GM23338 (cell line): ENCODE results near the gene FMOD. TPM values are rescaled to one million over a fixed set of nuclear protein-coding genes. Genes with fewer than 3 reads are reported as not detected.

Experiments
- ATAC-seq: fragments of 200-7000 bp; cut with Tn5 transposase; 3 replicates; pipeline ENCODE4 v1.9.1; 2020
- DNase-seq: peaks from one replicate; pipeline ENCODE4 v3.0.0-alpha.2; 2015; ENCODE audit warnings: low spot score
- H2AFZ ChIP-seq: fragments of 200-600 bp; sonication (generic); 2 replicates; pipeline ENCODE4 v1.8.0; 2016; ENCODE audit warnings: antibody characterized with exemption, mild to moderate bottlenecking, moderate library complexity
- H3F3A ChIP-seq: fragments of 200-600 bp; sonication (generic); replicated peaks from 2 replicates; pipeline ENCODE4 v1.8.0; 2017; ENCODE audit warnings: antibody characterized with exemption, mixed run types, low read depth
- H3K27ac ChIP-seq: fragments of 200-600 bp; sonication (generic); 2 replicates; pipeline ENCODE4 v1.6.1; 2016; ENCODE audit warnings: low read depth
- H3K27me3 ChIP-seq: fragments of 200-600 bp; sonication (generic); 2 replicates; pipeline ENCODE4 v1.8.0; 2016; ENCODE audit warnings: mild to moderate bottlenecking, mixed run types, moderate library complexity; ENCODE audit not compliant: insufficient read depth
- H3K36me3 ChIP-seq: fragments of 200-600 bp; sonication (generic); 2 replicates; pipeline ENCODE4 v1.8.0; 2016; ENCODE audit warnings: mild to moderate bottlenecking; ENCODE audit not compliant: insufficient read depth
- H3K4me1 ChIP-seq: fragments of 200-600 bp; sonication (generic); 2 replicates; pipeline ENCODE4 v1.8.0; 2016; ENCODE audit warnings: mild to moderate bottlenecking, moderate library complexity; ENCODE audit not compliant: insufficient read depth
- H3K4me2 ChIP-seq: fragments of 200-600 bp; sonication (generic); 2 replicates; pipeline ENCODE4 v1.7.1; 2017; ENCODE audit warnings: mixed run types
- H3K4me3 ChIP-seq: fragments of 200-600 bp; sonication (generic); 2 replicates; pipeline ENCODE4 v1.6.1; 2016; ENCODE audit warnings: mixed run types
- H3K79me2 ChIP-seq: fragments of 200-600 bp; sonication (generic); replicated peaks from 2 replicates; pipeline ENCODE4 v1.8.0; 2017; ENCODE audit warnings: mild to moderate bottlenecking; ENCODE audit not compliant: insufficient read depth
- H3K9me2 ChIP-seq: fragments of 200-600 bp; sonication (generic); 2 replicates; pipeline ENCODE4 v1.8.0; 2017; ENCODE audit not compliant: insufficient read depth
- H4K20me1 ChIP-seq: fragments of 200-600 bp; sonication (generic); replicated peaks from 2 replicates; pipeline ENCODE4 v1.8.0; 2017; ENCODE audit warnings: mild to moderate bottlenecking; ENCODE audit not compliant: insufficient read depth
- H3K27ac Mint-ChIP-seq: 2 replicates; pipeline ENCODE4 v1.8.0; 2020; ENCODE audit warnings: inconsistent platforms, mild to moderate bottlenecking, moderate library complexity, mixed read lengths
- H3K27me3 Mint-ChIP-seq: 3 replicates; pipeline ENCODE4 v1.8.0; 2022; ENCODE audit warnings: low read depth, mild to moderate bottlenecking, moderate library complexity, mixed read lengths, inconsistent platforms; ENCODE audit not compliant: insufficient read depth, poor library complexity
- H3K36me3 Mint-ChIP-seq: 3 replicates; pipeline ENCODE4 v1.8.0; 2021; ENCODE audit warnings: low read depth, mild to moderate bottlenecking, inconsistent platforms, moderate library complexity, mixed read lengths
- H3K4me1 Mint-ChIP-seq: 3 replicates; pipeline ENCODE4 v1.8.0; 2020; ENCODE audit warnings: mild to moderate bottlenecking, inconsistent platforms, mixed read lengths
- H3K4me3 Mint-ChIP-seq: 3 replicates; pipeline ENCODE4 v1.8.0; 2021; ENCODE audit warnings: moderate library complexity, mild to moderate bottlenecking, inconsistent platforms, mixed read lengths
- H3K9me3 Mint-ChIP-seq: 3 replicates; pipeline ENCODE4 v1.8.0; 2020; ENCODE audit warnings: moderate library complexity, mild to moderate bottlenecking, inconsistent platforms, mixed read lengths
- CREB1 ChIP-seq: fragments of 250-450 bp; sonication (Bioruptor Pico); IDR thresholded peaks from 2 replicates; pipeline ENCODE4 v1.5.0; 2020; ENCODE audit warnings: low read depth, mild to moderate bottlenecking, moderate library complexity
- ETS1 ChIP-seq: IDR thresholded peaks from 2 replicates; pipeline ENCODE4 v1.6.1; 2016; ENCODE audit warnings: antibody characterized with exemption
- EZH2 ChIP-seq: fragments of 200-600 bp; sonication (generic); IDR thresholded peaks from one replicate; pipeline ENCODE4 v1.8.0; 2017; ENCODE audit warnings: antibody characterized with exemption, mild to moderate bottlenecking, low read depth; ENCODE audit not compliant: unreplicated experiment
- EZH2phosphoT487 ChIP-seq: fragments of 200-600 bp; sonication (generic); IDR thresholded peaks from one replicate; pipeline ENCODE4 v1.8.1; 2018; ENCODE audit warnings: antibody characterized with exemption; ENCODE audit not compliant: unreplicated experiment
- JUNB ChIP-seq: IDR thresholded peaks from one replicate; pipeline ENCODE4 v1.6.1; 2016; ENCODE audit warnings: antibody characterized with exemption; ENCODE audit not compliant: unreplicated experiment
- NANOG ChIP-seq: IDR thresholded peaks from 2 replicates; pipeline ENCODE4 v1.6.1; 2016; ENCODE audit warnings: antibody characterized with exemption, borderline replicate concordance
- POLR2AphosphoS5 ChIP-seq: IDR thresholded peaks from 2 replicates; pipeline ENCODE4 v1.6.1; 2016; ENCODE audit warnings: antibody characterized with exemption, low read depth
- STAT1 ChIP-seq: IDR thresholded peaks from one replicate; pipeline ENCODE4 v1.6.1; 2016; ENCODE audit warnings: antibody characterized with exemption; ENCODE audit not compliant: unreplicated experiment
- ZNF114 ChIP-seq: fragments of 250-450 bp; sonication (Bioruptor Pico); IDR thresholded peaks from 2 replicates; pipeline ENCODE4 v1.5.0; 2020; ENCODE audit warnings: mild to moderate bottlenecking, moderate library complexity
- ZNF331 ChIP-seq: fragments of 250-450 bp; sonication (Bioruptor Pico); IDR thresholded peaks from 2 replicates; pipeline ENCODE4 v1.5.0; 2020; ENCODE audit warnings: low read depth, mild to moderate bottlenecking, moderate library complexity
- polyA plus RNA-seq: library from polyadenylated mRNA; unstranded; fragments of >200 nt; fragmentation: Nextera tagmentation; extraction: Ambion mirVana; gene quantifications from 2 replicates; pipeline ENCODE4 v1.2.1, GENCODE V29; 2016
- total RNA-seq: library from RNA; depleted of rRNA; stranded (reverse); fragments of >200 nt; shearing (Covaris generic); gene quantifications from 2 replicates; pipeline ENCODE4 v1.2.3, GENCODE V29; 2014
- TF ChIP-seq, protein P1 (sequence below): fragments of 250-450 bp; sonication (Bioruptor Pico); IDR thresholded peaks from 2 replicates; pipeline ENCODE4 v1.5.0; 2020; ENCODE audit warnings: mild to moderate bottlenecking, moderate library complexity
- TF ChIP-seq, protein P2 (sequence below), 2 experiments: fragments of 200-600 bp in 1 of 2; sonication (generic) in 1 of 2; conservative IDR thresholded peaks; 2 replicates each; pipeline versions ENCODE4 v1.5.1 to v1.6.1; 2016 to 2017; ENCODE audit warnings: antibody characterized with exemption in 2 of 2, low read depth in 2 of 2, mild to moderate bottlenecking in 2 of 2, moderate library complexity in 1 of 2

The FMOD gene
- total and polyA plus RNA-seq, 2 experiments from 2014 or later: 0.27 to 1.3 TPM

- H3K27me3 Mint-ChIP-seq: peaks cover 89% of the 10 kb centered on the region
Observed at GRCh38 chr1:203308923-203309331, 42.0 kb downstream of the FMOD start.

DNA sequence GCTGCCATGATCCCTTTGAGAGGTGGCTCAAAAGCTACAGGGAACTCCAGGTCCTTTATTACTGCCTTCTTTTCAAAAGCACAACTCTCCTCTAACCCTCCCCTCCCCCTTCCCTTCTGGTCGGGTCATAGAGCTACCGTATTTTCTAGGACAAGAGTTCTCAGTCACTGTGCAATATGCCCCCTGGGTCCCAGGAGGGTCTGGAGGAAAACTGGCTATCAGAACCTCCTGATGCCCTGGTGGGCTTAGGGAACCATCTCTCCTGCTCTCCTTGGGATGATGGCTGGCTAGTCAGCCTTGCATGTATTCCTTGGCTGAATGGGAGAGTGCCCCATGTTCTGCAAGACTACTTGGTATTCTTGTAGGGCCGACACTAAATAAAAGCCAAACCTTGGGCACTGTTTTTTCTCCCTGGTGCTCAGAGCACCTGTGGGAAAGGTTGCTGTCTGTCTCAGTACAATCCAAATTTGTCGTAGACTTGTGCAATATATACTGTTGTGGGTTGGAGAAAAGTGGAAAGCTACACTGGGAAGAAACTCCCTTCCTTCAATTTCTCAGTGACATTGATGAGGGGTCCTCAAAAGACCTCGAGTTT lies 42.5 kb downstream of the FMOD start:
- Histone ChIP-seq H3K4me1 (peaks cover 28% of the 10 kb centered on the region), H2AFZ (no peak overlapping the region), H3K27ac (no peak overlapping the region), H3K27me3 (peaks cover 96% of the 10 kb centered on the region), H3K9me2 (no peaks in the 10 kb centered on the region), H4K20me1 (peaks cover 22% of the 10 kb centered on the region), H3K79me2 (no peaks in the 10 kb centered on the region), H3K36me3 (no peaks in the 10 kb centered on the region), H3K4me2 (peak overlapping the region; percentile 90), H3K4me3 (peak overlapping the region; percentile 38; the same call in 1 of the 2 replicates), H3F3A (0 out of 2 replicates have a peak, but pooled peaks cover 11% of the 10 kb centered on the region)
- DNase-seq (peak; percentile 58), ATAC-seq (no peak)
- Mint-ChIP-seq H3K4me1 (peaks cover 58% of the 10 kb centered on the region), H3K36me3 (no peaks in the 10 kb centered on the region; the same call in 1 of the 3 replicates), H3K4me3 (peak overlapping the region; percentile 74), H3K27ac (no peak overlapping the region), H3K9me3 (no peaks in the 10 kb centered on the region), H3K27me3 (peaks cover 91% of the 10 kb centered on the region)
- TF ChIP-seq ZNF114 (CRISPR knock-in tag) (no peak), EZH2phosphoT487 (no peak), NANOG (no peak), EZH2 (no peak), ZNF331 (CRISPR knock-in tag) (no peak), CREB1 (CRISPR knock-in tag) (no peak), STAT1 (no peak)
- TF ChIP-seq, protein P1, sequence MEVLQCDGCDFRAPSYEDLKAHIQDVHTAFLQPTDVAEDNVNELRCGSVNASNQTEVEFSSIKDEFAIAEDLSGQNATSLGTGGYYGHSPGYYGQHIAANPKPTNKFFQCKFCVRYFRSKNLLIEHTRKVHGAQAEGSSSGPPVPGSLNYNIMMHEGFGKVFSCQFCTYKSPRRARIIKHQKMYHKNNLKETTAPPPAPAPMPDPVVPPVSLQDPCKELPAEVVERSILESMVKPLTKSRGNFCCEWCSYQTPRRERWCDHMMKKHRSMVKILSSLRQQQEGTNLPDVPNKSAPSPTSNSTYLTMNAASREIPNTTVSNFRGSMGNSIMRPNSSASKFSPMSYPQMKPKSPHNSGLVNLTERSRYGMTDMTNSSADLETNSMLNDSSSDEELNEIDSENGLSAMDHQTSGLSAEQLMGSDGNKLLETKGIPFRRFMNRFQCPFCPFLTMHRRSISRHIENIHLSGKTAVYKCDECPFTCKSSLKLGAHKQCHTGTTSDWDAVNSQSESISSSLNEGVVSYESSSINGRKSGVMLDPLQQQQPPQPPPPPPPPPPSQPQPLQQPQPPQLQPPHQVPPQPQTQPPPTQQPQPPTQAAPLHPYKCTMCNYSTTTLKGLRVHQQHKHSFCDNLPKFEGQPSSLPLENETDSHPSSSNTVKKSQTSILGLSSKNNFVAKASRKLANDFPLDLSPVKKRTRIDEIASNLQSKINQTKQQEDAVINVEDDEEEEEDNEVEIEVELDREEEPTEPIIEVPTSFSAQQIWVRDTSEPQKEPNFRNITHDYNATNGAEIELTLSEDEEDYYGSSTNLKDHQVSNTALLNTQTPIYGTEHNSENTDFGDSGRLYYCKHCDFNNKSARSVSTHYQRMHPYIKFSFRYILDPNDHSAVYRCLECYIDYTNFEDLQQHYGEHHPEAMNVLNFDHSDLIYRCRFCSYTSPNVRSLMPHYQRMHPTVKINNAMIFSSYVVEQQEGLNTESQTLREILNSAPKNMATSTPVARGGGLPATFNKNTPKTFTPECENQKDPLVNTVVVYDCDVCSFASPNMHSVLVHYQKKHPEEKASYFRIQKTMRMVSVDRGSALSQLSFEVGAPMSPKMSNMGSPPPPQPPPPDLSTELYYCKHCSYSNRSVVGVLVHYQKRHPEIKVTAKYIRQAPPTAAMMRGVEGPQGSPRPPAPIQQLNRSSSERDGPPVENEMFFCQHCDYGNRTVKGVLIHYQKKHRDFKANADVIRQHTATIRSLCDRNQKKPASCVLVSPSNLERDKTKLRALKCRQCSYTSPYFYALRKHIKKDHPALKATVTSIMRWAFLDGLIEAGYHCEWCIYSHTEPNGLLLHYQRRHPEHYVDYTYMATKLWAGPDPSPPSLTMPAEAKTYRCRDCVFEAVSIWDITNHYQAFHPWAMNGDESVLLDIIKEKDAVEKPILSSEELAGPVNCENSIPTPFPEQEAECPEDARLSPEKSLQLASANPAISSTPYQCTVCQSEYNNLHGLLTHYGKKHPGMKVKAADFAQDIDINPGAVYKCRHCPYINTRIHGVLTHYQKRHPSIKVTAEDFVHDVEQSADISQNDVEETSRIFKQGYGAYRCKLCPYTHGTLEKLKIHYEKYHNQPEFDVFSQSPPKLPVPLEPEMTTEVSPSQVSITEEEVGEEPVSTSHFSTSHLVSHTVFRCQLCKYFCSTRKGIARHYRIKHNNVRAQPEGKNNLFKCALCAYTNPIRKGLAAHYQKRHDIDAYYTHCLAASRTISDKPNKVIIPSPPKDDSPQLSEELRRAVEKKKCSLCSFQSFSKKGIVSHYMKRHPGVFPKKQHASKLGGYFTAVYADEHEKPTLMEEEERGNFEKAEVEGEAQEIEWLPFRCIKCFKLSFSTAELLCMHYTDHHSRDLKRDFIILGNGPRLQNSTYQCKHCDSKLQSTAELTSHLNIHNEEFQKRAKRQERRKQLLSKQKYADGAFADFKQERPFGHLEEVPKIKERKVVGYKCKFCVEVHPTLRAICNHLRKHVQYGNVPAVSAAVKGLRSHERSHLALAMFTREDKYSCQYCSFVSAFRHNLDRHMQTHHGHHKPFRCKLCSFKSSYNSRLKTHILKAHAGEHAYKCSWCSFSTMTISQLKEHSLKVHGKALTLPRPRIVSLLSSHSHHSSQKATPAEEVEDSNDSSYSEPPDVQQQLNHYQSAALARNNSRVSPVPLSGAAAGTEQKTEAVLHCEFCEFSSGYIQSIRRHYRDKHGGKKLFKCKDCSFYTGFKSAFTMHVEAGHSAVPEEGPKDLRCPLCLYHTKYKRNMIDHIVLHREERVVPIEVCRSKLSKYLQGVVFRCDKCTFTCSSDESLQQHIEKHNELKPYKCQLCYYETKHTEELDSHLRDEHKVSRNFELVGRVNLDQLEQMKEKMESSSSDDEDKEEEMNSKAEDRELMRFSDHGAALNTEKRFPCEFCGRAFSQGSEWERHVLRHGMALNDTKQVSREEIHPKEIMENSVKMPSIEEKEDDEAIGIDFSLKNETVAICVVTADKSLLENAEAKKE (CRISPR knock-in tag): no peak
- TF ChIP-seq, protein P2, sequence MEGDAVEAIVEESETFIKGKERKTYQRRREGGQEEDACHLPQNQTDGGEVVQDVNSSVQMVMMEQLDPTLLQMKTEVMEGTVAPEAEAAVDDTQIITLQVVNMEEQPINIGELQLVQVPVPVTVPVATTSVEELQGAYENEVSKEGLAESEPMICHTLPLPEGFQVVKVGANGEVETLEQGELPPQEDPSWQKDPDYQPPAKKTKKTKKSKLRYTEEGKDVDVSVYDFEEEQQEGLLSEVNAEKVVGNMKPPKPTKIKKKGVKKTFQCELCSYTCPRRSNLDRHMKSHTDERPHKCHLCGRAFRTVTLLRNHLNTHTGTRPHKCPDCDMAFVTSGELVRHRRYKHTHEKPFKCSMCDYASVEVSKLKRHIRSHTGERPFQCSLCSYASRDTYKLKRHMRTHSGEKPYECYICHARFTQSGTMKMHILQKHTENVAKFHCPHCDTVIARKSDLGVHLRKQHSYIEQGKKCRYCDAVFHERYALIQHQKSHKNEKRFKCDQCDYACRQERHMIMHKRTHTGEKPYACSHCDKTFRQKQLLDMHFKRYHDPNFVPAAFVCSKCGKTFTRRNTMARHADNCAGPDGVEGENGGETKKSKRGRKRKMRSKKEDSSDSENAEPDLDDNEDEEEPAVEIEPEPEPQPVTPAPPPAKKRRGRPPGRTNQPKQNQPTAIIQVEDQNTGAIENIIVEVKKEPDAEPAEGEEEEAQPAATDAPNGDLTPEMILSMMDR (conservative IDR thresholded peaks at IDR 0.05; ENCODE audit: low read depth in 2 of 2): no peak

More at GRCh38 chr1:203308923-203309331, 42.0 kb downstream of the FMOD start:
- Mint-ChIP-seq H3K4me1 (peaks cover 53% of the 10 kb centered on the region), H3K9me3 (no peaks in the 10 kb centered on the region), H3K4me3 (peak overlapping the region; percentile 74; the same call in 2 of the 3 replicates), H3K36me3 (no peaks in the 10 kb centered on the region; the same call in 1 of the 3 replicates), H3K27ac (no peak overlapping the region)
- Histone ChIP-seq H3K4me3 (no peak overlapping the region), H3K9me2 (no peaks in the 10 kb centered on the region), H3K4me2 (peak overlapping the region; percentile 90), H2AFZ (no peak overlapping the region), H3K27me3 (peaks cover 96% of the 10 kb centered on the region), H3F3A (0 out of 2 replicates have a peak, but pooled peaks cover 11% of the 10 kb centered on the region), H3K4me1 (peaks cover 28% of the 10 kb centered on the region), H3K79me2 (no peaks in the 10 kb centered on the region), H3K27ac (no peak overlapping the region), H4K20me1 (peaks cover 22% of the 10 kb centered on the region), H3K36me3 (no peaks in the 10 kb centered on the region)
- ATAC-seq (no peak), DNase-seq (no peak)
- TF ChIP-seq ETS1 (no peak), JUNB (no peak), POLR2AphosphoS5 (no peak), EZH2phosphoT487 (no peak)
